HS-27A (cell line): ENCODE measurements around the gene PNRC1.
"Not testable (repeated sequence)": the region's sequence is repeated elsewhere in the genome, so short reads cannot be mapped to it uniquely, and the experiment has no call there.

Experiments used
- DNase-seq: peaks from one replicate; pipeline ENCODE4 v3.0.0-alpha.2; 2012; ENCODE audit warnings: low read depth, missing footprints

The PNRC1 gene

DNA sequence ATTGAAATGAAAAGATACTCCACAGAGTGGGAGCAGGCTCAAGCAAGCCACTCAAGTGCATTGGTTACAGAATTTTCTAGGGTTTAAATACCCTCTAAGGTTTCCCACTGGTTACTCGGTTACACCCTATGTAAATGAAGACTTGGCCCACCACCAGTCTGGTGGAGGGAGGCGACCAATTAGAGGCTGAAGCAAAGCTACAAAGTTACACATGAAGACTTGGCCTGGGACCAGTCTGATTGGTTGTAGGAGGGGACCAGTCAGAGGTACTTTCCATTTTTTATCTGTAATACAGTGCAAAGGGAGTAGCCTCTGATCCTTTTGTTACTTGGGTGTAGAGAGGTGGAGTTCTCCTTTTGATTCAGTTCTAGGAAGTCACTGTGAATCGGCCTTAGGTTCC, 29.7 kb downstream of the PNRC1 start:
- no peak for DNase-seq

- DNase-seq, result no peak
These were observed 31.4 kb downstream of the PNRC1 start for GRCh38 chr6:89111933-89112332.

- DNase-seq, result no peak
These were observed 36.2 kb downstream of the PNRC1 start for GRCh38 chr6:89116702-89117101.

DNA sequence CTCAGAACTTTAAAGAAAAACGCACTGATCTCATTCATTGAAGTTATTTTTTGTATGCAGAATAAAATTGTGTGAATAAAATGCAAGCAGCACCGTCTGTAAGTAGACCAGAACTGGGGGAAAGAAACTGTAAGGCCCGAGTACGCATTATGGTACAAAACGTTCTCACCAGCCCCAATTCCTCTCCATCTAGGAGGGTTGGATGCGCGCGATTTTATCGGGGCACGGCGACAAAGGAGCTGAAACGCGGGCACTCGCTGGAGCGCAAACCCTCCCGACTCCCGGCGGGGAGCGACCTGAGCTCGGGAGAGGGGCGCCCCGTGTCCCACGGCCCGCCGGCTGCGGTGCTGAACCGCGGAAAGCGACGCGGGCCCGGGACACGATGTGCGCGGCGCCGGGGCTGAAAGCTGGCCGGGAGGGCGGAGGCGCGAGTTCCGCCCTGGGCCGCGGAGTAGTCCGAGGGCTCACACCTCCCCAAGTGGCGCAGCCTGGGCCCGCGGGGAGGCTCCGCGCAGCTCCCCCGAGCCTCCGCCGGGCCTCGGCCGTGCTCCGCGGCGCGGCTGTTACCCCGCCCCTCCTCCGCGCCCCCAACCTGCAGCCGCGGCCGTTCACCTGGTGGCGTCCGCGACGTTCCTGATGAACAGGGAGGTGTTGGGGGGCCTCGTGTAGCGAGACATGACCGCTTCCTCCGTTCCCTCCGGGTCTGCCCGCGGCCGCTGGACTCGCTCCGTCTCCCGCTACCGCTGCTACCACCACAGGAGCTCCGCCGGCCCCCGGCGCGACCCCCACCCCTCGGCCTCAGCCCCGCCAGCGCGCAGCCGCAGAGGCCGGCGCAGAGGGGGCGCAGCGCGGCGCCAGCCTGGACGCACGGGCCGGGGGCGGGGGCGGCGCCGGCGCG, 36.9 kb downstream of the PNRC1 start, which contains the start of gene SRSF12:
Gene SRSF12, minus strand, starts transcription at position 861 of the 898 bp plus-strand sequence. Its CDS starts 184 bp downstream, at position 677.
- no peak for DNase-seq

DNA sequence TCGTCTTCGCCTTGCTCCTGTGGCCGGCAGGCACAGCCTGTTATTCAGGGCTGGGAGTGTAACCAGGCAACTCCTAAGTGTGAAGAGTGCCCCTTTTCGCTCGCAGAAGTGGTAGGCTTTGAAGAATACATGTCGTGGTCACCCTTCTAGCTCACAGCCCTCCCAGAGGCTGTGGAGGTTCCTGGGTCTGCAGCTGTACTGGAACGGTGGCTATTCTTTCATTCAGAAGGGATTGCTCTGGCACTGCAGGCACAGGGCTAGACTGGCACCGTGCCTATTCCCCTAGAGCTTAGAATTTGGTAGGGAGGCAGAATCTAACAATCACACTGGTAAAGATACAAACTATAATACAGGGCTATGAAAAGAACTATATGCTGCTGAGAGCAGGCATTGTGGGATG, 38.4 kb downstream of the PNRC1 start:
- no peak for DNase-seq

GRCh38 chr6:89120371-89120770, 39.8 kb downstream of the PNRC1 start:
- DNase-seq, result no peak

DNA sequence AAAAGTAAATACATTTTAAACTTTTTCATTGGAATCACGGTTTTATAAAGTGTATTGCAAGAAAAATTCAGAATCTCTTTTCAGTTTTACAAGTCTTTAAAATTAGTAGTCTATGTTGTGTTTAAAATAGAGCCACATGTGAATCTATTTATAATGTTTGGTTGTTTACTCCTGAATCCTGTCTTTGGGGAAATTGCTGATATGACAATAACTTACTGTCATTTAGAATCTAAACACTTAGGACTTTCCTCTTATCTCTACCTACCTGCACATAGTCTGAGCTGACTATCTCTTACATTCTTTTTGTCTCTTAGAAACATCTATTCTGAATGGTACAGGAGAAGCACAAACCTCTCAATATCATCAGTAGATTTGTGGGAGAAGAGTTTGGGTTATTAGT, 41.4 kb downstream of the PNRC1 start:
- DNase-seq, result no peak

GRCh38 chr6:89122625-89123024, 42.1 kb downstream of the PNRC1 start:
- DNase-seq, result no peak

DNA sequence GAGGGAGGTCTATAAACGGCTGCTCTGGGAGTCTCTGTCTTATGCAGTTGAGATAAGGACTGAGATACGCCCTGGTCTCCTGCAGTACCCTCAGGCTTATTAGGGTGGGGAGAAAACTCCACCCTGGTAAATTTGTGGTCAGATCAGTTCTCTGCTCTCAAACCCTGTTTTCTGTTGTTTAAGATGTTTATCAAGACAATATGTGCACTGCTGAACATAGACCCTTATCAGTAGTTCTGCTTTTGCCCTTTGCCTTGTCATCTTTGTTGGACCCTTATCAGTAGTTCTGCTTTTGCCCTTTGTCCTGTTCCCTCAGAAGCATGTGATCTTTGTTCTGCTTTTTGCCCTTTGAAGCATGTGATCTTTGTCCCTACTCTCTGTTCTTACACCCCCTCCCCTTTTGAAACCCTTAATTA, 47.7 kb downstream of the PNRC1 start:
- not testable (repeated sequence) for DNase-seq

DNA sequence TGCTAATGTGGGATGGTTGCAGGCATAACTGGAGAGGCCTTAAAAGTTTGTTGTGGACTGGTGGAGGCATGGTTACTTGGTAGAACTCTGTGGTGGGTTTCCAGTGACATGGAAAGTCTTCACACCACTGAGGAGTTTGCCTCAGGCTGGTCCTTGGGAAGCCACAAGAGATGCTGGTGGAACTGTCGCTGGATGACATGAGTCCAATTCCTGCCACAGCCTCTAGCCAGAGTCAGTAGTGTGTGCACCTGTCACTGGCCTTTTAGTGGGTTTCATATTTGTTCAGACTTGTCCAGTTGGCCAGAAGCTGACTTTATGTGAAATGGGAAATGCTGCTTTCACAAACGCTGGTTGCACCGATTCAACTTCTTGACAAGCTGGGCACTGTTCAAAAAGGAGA, 51.0 kb downstream of the PNRC1 start:
- no peak for DNase-seq

- DNase-seq, result no peak
These were observed 51.5 kb downstream of the PNRC1 start for GRCh38 chr6:89132057-89132456.

- DNase-seq, result no peak
These were observed 53.4 kb downstream of the PNRC1 start for GRCh38 chr6:89133981-89134380.

GRCh38 chr6:89134723-89135122, 54.2 kb downstream of the PNRC1 start:
- DNase-seq, result no peak
